GM21529 (cell line): ENCODE measurements around the gene BMP3.
"Not testable (repeated sequence)": the region's sequence is repeated elsewhere in the genome, so short reads cannot be mapped to it uniquely, and the experiment has no call there.

Experiments used
- ATAC-seq: cut with Tn5 transposase; IDR thresholded peaks from one replicate; pipeline ENCODE4 v1.9.1; 2021; ENCODE audit not compliant: unreplicated experiment

The BMP3 gene

GRCh38 chr4:81030061-81030980 lies at the start of gene BMP3:
Gene BMP3, plus strand, starts transcription at chr4:81030708. Its CDS starts 577 bp downstream, at chr4:81031285.
- ATAC-seq = no peak

- no peak for ATAC-seq
These were observed 44.5 kb upstream of the BMP3 start for GRCh38 chr4:80986011-80986410.

GRCh38 chr4:80989921-80990544 lies 40.5 kb upstream of the BMP3 start:
- ATAC-seq = peak; percentile 86

GRCh38 chr4:80990851-80991250 lies 39.7 kb upstream of the BMP3 start:
- no peak for ATAC-seq

GRCh38 chr4:80999943-81000342 lies 30.6 kb upstream of the BMP3 start:
- ATAC-seq = no peak

- ATAC-seq = peak; percentile 96
These were observed 26.9 kb upstream of the BMP3 start for GRCh38 chr4:81003597-81004111.

GRCh38 chr4:81007417-81007816 lies 23.1 kb upstream of the BMP3 start:
- ATAC-seq = no peak

GRCh38 chr4:81016566-81016965 lies 13.9 kb upstream of the BMP3 start:
- not testable (repeated sequence) for ATAC-seq

- ATAC-seq = no peak
These were observed 11.5 kb upstream of the BMP3 start for GRCh38 chr4:81019006-81019405.

- ATAC-seq = no peak
These were observed 9.2 kb upstream of the BMP3 start for GRCh38 chr4:81021142-81021944.

GRCh38 chr4:81021981-81022380 lies 8.5 kb upstream of the BMP3 start:
- no peak for ATAC-seq

GRCh38 chr4:81023484-81023883 lies 7.0 kb upstream of the BMP3 start:
- no peak for ATAC-seq

GRCh38 chr4:81030981-81031791 lies 678 bp downstream of the BMP3 start:
- no peak for ATAC-seq

- no peak for ATAC-seq
These were observed 1.5 kb downstream of the BMP3 start for GRCh38 chr4:81031796-81032551.

GRCh38 chr4:81032771-81033684 lies 2.5 kb downstream of the BMP3 start:
- ATAC-seq = no peak

GRCh38 chr4:81038636-81039350 lies 8.3 kb downstream of the BMP3 start:
- no peak for ATAC-seq

- peak; percentile 45 for ATAC-seq
These were observed 9.0 kb downstream of the BMP3 start for GRCh38 chr4:81039351-81039972.
